Measurements from ENCODE around the gene COL6A5. TPM values are rescaled to one million over a fixed set of nuclear protein-coding genes. Genes with fewer than 3 reads are reported as not detected.

Gene COL6A5
- total RNA-seq, 1 experiment from 2014 or later, result not detected

DNA sequence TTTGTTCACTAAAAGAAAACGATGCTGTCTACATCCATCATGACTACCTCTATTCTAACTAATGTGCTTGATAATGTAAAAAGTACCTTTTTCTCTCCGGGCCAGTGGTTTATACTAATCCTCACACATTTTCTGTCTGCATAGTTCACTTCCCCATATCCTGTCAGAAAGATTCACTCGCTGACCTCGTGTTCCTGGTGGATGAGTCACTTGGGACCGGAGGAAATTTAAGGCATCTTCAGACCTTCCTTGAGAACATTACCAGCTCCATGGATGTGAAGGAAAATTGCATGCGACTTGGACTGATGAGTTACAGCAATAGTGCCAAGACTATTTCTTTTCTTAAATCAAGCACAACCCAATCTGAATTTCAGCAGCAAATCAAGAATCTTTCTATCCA, 33.8 kb downstream of the COL6A5 start:
- Histone ChIP-seq H2AFZ (ENCODE audit: low read depth, low read length, poor library complexity, severe bottlenecking) (no peak overlapping the region), H3K27me3 (ENCODE audit: insufficient read depth, low read length) (peaks cover 16% of the 10 kb centered on the region; the same call in 1 of the 2 replicates), H3K9me3 (ENCODE audit: control insufficient read depth in 1 of 2, insufficient read depth in 1 of 2, low read depth in 1 of 2, low read length in 2 of 2) (no peaks in the 10 kb centered on the region), H3K9ac (ENCODE audit: low read length) (no peak overlapping the region), H3K4me1 (ENCODE audit: control insufficient read depth in 1 of 2, insufficient read depth in 2 of 2, low read length in 2 of 2) (no peaks in the 10 kb centered on the region), H3K79me2 (ENCODE audit: insufficient read depth, low read length) (no peaks in the 10 kb centered on the region), H3K4me2 (ENCODE audit: low read length) (no peak overlapping the region), H4K20me1 (ENCODE audit: insufficient read depth) (no peaks in the 10 kb centered on the region), H3K36me3 (ENCODE audit: control insufficient read depth in 1 of 2, insufficient read depth in 2 of 2, low read length in 2 of 2) (no peaks in the 10 kb centered on the region), H3K9me2 (ENCODE audit: insufficient read depth) (no peaks in the 10 kb centered on the region), H3K27ac (ENCODE audit: low read depth, low read length) (no peak overlapping the region), H3K4me3 (replicated peaks in 1 of 2; ENCODE audit: low read depth in 1 of 2, low read length in 2 of 2) (no peak overlapping the region)
- ChIA-PET RAD21 (ENCODE audit: low non-redundant PET in 1 of 2, low total read pairs in 2 of 2, uncharacterized antibody in 2 of 2, unreplicated experiment in 2 of 2) (no interaction called here), CTCF (no interaction called here), POLR2A (no interaction called here)
- ATAC-seq, result no peak
- no TSS peak for BruUV-seq (replicated peaks)
- intact Hi-C loops (cut with micrococcal nuclease), result no loop called here
- TF ChIP-seq, protein P1, sequence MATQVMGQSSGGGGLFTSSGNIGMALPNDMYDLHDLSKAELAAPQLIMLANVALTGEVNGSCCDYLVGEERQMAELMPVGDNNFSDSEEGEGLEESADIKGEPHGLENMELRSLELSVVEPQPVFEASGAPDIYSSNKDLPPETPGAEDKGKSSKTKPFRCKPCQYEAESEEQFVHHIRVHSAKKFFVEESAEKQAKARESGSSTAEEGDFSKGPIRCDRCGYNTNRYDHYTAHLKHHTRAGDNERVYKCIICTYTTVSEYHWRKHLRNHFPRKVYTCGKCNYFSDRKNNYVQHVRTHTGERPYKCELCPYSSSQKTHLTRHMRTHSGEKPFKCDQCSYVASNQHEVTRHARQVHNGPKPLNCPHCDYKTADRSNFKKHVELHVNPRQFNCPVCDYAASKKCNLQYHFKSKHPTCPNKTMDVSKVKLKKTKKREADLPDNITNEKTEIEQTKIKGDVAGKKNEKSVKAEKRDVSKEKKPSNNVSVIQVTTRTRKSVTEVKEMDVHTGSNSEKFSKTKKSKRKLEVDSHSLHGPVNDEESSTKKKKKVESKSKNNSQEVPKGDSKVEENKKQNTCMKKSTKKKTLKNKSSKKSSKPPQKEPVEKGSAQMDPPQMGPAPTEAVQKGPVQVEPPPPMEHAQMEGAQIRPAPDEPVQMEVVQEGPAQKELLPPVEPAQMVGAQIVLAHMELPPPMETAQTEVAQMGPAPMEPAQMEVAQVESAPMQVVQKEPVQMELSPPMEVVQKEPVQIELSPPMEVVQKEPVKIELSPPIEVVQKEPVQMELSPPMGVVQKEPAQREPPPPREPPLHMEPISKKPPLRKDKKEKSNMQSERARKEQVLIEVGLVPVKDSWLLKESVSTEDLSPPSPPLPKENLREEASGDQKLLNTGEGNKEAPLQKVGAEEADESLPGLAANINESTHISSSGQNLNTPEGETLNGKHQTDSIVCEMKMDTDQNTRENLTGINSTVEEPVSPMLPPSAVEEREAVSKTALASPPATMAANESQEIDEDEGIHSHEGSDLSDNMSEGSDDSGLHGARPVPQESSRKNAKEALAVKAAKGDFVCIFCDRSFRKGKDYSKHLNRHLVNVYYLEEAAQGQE (IDR thresholded peaks at IDR 0.05; ENCODE audit: low read depth), result no peak
- TF ChIP-seq EGR1 (IDR thresholded peaks at IDR 0.05; ENCODE audit: low read depth) (no peak), EZH2 (IDR thresholded peaks at IDR 0.05) (no peak), YY1 (IDR thresholded peaks at IDR 0.05; ENCODE audit: extremely low read depth, insufficient replicate concordance, low read depth, low read length) (no peak), ELF1 (IDR thresholded peaks at IDR 0.05; ENCODE audit: borderline replicate concordance, low read depth) (no peak), SIN3A (IDR thresholded peaks at IDR 0.05; ENCODE audit: low read depth) (no peak), SP1 (IDR thresholded peaks at IDR 0.05; ENCODE audit: low read depth) (no peak), CBX3 (IDR thresholded peaks at IDR 0.05; ENCODE audit: low read depth) (no peak), ZNF274 (IDR thresholded peaks at IDR 0.05; ENCODE audit: low read depth, low read length) (no peak), SRF (IDR thresholded peaks at IDR 0.05; ENCODE audit: low read depth) (no peak)
- TF ChIP-seq, protein P2, sequence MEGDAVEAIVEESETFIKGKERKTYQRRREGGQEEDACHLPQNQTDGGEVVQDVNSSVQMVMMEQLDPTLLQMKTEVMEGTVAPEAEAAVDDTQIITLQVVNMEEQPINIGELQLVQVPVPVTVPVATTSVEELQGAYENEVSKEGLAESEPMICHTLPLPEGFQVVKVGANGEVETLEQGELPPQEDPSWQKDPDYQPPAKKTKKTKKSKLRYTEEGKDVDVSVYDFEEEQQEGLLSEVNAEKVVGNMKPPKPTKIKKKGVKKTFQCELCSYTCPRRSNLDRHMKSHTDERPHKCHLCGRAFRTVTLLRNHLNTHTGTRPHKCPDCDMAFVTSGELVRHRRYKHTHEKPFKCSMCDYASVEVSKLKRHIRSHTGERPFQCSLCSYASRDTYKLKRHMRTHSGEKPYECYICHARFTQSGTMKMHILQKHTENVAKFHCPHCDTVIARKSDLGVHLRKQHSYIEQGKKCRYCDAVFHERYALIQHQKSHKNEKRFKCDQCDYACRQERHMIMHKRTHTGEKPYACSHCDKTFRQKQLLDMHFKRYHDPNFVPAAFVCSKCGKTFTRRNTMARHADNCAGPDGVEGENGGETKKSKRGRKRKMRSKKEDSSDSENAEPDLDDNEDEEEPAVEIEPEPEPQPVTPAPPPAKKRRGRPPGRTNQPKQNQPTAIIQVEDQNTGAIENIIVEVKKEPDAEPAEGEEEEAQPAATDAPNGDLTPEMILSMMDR (IDR thresholded peaks at IDR 0.05 in 2 of 3, conservative IDR thresholded peaks at IDR 0.05 in 1 of 3; ENCODE audit: borderline replicate concordance in 1 of 3, insufficient read depth in 1 of 3, low read depth in 2 of 3, low read length in 2 of 3), result no peak
- DNase-seq (ENCODE audit: low read depth, low spot score), result no peak
